ENCODE measurements around the gene LNPEP. TPM values are rescaled to one million over a fixed set of nuclear protein-coding genes. Genes with fewer than 3 reads are reported as not detected.

Gene LNPEP
- total and polyA plus RNA-seq, 12 donors, result 5.4 to 87.4 (median 65.5) TPM

DNA sequence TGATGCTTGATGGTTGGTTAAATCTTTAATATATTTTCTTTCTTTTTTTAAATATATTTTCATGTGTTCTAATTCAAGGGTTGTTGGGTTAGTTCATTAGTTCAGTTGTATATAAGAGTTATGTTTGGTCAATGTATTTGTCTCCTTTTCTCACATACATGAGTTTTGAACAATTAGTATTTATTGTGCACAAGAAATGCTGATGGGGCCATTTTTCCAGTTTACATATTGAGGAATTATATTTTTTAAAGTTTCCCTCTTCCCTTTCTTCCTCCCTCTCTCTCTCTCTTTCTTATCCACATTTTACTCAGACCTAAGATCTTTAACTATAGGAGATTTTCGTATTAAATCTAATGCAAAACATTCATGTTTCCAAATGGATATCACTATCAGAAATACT, 74.0 kb downstream of the LNPEP start:
- Histone ChIP-seq H3K9me3 (no peaks in the 10 kb centered on the region), H3K27ac (peak overlapping the region in 4 of 10 donors; percentile 2 to 35 (median 19)), H3K4me1 (peaks cover 0 to 19% (median 11%) of the 10 kb centered on the region in 9 donors), H3K36me3 (peaks cover 0 to 68% (median 23%) of the 10 kb centered on the region in 9 donors), H3K4me3 (no peak overlapping the region), H3K27me3 (no peaks in the 10 kb centered on the region)
- intact Hi-C loops (cut with DNase I), result loop anchor here in 5 of 10 donors (5.0 to 10.0 kb wide), 6 partner anchors 125 to 623 kb away; partner anchors contain the start of genes LIX1 (in 2 of the 5) and ERAP2 (in 1 of the 5)
- 97 to 99% methylated on average over 1 of the region's 1 CpG for WGBS, 2 donors
- DNase-seq (no peak), ATAC-seq (no peak)
- no peak for TF ChIP-seq CTCF (IDR thresholded peaks at IDR 0.05)

- peaks cover 0 to 68% (median 30%) of the 10 kb centered on the region in 9 donors for H3K36me3 ChIP-seq
- DNase-seq (no peak), ATAC-seq (no peak)
- no peak overlapping the region for H3K27ac ChIP-seq
- whole genome bisulfite sequencing, 2 donors, result 72 to 74% methylated on average over 3 of the region's 3 CpGs
- H3K9me3 ChIP-seq, result no peaks in the 10 kb centered on the region
- peaks cover 0 to 19% (median 11%) of the 10 kb centered on the region in 9 donors for H3K4me1 ChIP-seq
- intact Hi-C loops (cut with DNase I), result loop anchor here in 3 of 10 donors (10.0 kb wide), 2 partner anchors 134 to 246 kb away; partner anchors contain the start of gene LIX1 (in 1 of the 3)
- no peaks in the 10 kb centered on the region for H3K27me3 ChIP-seq
- H3K4me3 ChIP-seq, result no peak overlapping the region
- no peak for TF ChIP-seq CTCF (IDR thresholded peaks at IDR 0.05)
These were observed 74.7 kb downstream of the LNPEP start for GRCh38 chr5:97010606-97011005.

DNA sequence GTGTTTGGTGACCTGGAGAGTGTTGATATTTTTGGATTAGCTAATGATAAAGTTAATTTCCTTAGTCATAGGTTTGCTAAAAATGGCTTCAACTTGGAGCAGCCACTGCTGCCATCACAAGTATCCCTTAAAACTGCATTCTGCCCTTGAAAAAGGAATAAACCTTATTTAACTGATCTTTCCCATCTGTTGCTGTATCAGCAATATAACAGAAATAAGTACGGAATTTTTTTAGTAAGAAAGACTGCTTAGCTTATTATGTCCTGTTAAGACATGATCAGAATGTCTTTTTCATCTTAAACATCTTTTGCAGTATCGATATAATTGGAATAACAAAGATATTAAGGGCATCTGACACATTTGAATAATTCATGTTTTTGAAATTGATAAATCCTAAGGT, 75.7 kb downstream of the LNPEP start:
- ATAC-seq, result no peak
- Histone ChIP-seq H3K36me3 (peaks cover 0 to 68% (median 35%) of the 10 kb centered on the region in 9 donors), H3K27me3 (no peaks in the 10 kb centered on the region), H3K27ac (no peak overlapping the region), H3K4me1 (peaks cover 0 to 19% (median 11%) of the 10 kb centered on the region in 9 donors), H3K9me3 (no peaks in the 10 kb centered on the region), H3K4me3 (no peak overlapping the region)
- DNase-seq, result no peak
- TF ChIP-seq CTCF (IDR thresholded peaks at IDR 0.05), result no peak
- 96 to 97% methylated on average over 2 of the region's 2 CpGs for WGBS, 2 donors
- intact Hi-C loops (cut with DNase I), result loop anchor here in 3 of 10 donors (10.0 kb wide), 2 partner anchors 133 to 247 kb away; partner anchors contain the start of gene LIX1 (in 1 of the 3)

DNA sequence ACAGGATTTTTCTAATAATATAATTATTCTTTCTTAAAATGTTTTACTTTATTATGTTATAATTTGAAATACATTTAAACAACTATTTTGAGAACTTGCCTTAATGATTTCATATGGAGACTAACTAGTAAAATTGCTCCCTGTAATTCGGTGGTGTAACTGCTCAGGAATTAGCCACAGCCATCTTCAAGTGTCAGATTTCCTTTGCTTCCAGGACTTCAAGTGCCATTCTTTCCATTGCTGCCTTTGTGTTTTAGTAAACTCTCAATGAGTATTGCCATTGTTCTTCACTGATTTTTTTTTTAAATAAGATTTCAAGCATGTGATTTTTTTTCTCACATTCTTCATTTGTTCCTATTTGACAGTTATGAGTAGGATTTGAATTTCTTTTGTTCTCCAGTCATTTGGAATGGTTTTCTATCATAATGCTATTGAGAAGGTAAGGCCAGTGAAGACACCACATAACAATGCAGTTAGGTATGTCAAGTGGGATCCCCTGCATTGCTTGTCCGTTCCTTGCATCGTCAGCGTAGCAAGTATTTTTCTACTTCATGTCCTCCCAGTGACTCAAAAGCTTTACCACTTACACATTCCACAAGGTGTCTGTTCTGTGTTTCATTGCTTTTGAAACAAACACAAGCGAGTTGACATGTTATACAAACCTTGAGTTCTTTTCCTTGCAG, 83.7 kb downstream of the LNPEP start:
- H3K4me3 ChIP-seq, result no peak overlapping the region
- H3K36me3 ChIP-seq, result peaks cover 0 to 99% (median 52%) of the 10 kb centered on the region in 9 donors
- no peaks in the 10 kb centered on the region for H3K4me1 ChIP-seq
- 81 to 84% methylated on average over 5 of the region's 5 CpGs for WGBS, 2 donors
- ATAC-seq (no peak), DNase-seq (no peak)
- TF ChIP-seq CTCF (IDR thresholded peaks at IDR 0.05), result no peak
- H3K27me3 ChIP-seq, result no peaks in the 10 kb centered on the region
- intact Hi-C loops (cut with DNase I), result loop anchor here in 3 of 10 donors (10.0 kb wide), 2 partner anchors 125 to 255 kb away; partner anchors contain the start of gene LIX1 (in 1 of the 3)
- H3K27ac ChIP-seq, result no peak overlapping the region
- H3K9me3 ChIP-seq, result no peaks in the 10 kb centered on the region
